ENCODE results near the gene EVL.
A peak's percentile ranks its signal among the peaks of the same experiment; 100 is the strongest.

Gene EVL

DNA sequence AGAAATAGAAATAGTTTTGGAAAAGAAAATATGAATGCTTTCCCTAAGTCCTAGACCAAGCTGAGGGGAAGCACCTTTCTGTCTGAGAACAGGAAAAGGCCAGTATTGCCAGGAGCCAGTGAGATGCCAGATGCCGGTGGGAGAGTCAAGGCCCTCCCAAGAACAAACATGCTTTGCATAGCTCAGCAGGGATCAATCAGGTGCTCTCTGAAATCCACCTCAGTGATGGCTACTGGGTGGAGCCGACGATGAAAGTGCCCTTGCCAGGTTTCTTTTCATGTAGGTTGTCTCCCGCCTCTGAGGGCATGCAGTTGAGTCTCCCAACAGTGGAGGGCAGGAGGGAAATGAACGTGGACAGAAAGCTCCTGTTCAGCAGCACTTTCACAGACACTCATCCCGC lies 66.0 kb downstream of the EVL start:
- DNase-seq (ENCODE audit: low read depth) = no peak

- DNase-seq (ENCODE audit: low read depth) = peak; percentile 47
Measured at GRCh38 chr14:100132161-100132902, 67.1 kb downstream of the EVL start.

- no peak for DNase-seq (ENCODE audit: low read depth)
Measured at GRCh38 chr14:100132903-100133510, 67.8 kb downstream of the EVL start.

GRCh38 chr14:100134586-100134985 lies 69.4 kb downstream of the EVL start:
- no peak for DNase-seq (ENCODE audit: low read depth)

DNA sequence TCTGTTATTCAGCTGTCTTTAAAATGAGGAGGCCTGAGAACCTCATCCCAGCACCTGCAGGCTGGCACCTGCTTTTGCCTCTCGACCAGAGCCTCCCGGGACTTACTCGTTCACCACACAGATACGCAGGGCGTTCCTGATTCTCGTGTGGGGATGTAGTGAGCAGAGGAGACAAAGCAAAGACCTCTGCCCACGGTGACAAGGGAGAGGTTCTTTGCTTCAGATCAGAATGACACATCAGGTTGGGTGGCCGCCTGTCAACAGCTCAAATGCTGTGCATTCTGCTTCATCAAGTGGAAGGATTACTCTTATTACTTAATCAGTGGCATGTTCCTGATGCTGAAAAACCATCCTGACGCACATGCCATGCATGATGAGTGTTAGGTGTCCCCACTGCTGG lies 69.9 kb downstream of the EVL start:
- DNase-seq (ENCODE audit: low read depth) = no peak

DNA sequence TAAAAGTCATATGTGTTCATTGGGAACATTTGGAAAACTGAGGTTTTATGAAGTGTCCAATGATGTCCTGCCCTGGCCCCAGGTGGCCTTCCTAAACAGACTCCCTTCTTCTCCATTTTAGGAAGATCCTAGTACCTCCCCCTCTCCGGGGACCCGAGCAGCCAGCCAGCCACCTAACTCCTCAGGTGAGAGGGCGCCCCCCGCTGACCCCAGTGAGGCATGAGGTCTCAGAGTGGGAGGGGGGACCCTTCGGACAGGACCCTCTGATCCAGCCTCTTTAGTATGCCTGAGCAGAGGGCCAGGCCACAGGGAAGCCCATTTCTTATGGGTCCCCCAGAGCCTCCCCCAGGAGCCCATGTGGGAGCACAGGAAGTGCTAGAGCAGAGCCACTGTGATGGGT lies 70.6 kb downstream of the EVL start:
- DNase-seq (ENCODE audit: low read depth) = no peak

DNA sequence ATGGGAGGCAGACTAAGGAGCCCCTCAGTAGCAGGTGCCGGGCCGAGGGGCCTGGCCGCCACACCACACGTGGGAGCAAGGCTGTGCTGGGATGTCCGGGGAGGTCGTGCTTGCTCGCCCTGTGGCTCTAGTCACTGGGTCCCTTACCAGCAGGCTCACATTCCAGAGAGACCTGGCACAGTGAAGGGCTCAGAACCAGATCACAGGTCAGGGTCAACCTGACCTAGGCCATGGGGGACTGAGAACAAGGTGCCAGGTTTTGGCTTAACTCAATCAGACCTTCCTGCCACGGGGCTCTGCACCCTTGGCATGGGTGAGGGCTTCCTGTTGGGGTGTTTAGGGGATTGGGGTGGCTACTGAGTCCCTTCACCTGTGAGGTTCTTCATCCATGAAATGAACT lies 72.0 kb downstream of the EVL start:
- no peak for DNase-seq (ENCODE audit: low read depth)

GRCh38 chr14:100138082-100138787 lies 73.0 kb downstream of the EVL start:
- DNase-seq (ENCODE audit: low read depth) = no peak

GRCh38 chr14:100138955-100139354 lies 73.7 kb downstream of the EVL start:
- DNase-seq (ENCODE audit: low read depth) = no peak

DNA sequence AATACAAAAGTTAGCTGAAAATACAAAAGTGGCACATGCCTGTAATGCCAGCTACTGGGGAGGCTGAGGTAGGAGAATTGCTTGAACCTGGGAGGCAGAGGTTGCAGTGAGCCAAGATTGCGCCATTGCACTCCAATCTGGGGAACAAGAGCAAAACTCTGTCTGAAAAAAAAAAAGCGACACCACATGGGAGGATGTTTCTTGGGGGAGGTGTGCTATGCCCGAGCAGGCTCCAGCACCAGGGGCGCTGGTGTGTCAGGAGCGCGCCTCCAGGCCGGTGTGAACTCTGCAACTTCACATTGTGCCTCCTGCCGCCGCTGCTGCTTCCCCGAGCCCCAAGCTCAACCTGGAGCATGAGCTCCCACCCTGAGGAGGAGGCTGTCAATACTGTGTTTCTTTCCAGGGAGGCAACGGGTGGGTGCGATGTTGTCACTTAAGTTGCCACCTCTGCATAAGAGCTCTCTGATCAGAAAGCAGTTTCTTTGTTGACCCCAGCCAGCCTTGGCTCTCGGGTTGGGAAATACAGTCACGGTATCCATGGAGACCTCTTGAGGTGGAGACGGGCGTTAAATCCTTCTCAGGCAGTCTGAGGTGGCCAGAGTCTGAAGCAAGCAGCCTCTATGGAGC lies 75.3 kb downstream of the EVL start:
- no peak for DNase-seq (ENCODE audit: low read depth)

DNA sequence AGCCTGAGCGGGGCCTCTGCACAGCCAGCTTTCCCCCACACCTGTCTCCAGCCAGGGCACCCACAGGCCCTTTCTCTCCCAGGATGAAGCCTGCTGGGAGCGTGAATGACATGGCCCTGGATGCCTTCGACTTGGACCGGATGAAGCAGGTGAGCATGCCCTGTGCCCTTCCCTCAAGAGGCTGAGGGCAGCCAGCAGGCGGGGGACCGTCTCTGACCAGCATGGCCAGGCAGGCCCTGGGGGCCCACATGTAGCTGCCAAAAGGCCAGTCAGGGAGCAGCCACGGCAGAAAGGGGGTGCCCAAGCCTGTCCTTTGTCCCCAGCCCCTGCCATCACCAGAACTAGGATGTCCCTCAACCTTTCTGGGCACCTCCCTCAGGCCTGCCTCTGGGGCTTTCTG lies 75.9 kb downstream of the EVL start:
- no peak for DNase-seq (ENCODE audit: low read depth)

DNA sequence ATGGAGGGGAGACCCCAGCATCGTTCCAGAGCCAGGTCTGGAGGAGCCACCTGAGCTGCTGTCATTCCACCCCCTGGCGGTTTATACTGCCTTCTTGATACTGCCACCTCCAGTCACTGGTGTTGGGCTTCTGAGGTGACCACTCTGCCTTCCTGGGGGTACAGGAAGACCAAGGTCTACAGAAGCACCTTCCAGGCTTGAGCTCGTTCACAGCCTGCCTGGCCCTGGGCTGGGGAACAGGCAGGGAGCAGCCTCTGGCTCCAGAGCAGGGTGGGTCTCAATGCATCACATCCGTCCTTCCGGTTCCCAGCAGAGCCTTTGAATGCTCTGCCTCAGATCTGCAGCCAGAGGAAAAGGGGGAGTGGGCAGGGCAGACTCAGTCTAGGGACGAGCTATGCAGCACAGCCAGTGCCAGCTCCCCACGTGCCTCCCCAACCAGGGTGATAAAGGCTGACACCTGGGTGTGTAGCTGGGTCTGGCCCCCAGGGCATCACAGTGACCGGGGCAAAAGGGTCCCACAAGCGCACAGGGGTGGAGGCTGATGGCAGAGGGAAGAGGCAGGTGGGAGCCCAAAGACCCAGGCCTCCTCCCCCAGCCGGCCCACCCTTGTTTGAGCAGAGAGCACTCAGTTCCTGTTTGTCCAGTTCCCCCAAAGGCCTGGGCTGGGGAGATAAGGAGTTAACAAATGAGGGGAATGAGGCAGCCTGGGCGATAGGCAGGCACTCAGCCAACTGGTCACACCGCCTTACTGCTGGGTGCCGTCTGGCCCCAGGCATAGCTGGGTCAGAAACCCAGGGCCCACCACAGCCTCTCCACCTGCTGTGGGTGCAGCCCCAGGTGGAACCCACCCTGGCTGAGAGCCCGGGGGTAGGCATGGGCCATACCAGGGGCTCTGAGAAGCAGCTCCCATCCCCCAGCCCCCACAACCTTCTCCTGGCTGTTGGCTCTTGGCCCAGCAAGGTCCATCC lies 77.1 kb downstream of the EVL start:
- DNase-seq (ENCODE audit: low read depth) = no peak

DNA sequence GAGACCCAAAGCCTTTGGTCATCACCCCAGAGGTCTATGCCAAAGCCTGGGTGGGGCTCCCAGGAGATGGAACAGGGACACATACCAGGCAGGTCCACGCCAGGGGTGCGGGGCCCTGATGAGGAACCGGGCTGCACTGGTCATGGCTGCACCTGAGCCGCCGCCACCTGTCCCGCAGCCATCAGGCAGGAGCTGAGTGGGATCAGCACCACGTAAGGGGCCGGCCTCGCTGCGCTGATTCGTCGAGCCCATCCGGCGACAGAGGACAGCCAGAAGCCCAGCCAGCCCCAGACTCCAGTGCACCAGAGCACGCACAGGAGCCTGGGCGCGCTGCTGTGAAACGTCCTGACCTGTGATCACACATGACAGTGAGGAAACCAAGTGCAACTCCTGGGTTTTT lies 78.3 kb downstream of the EVL start:
- DNase-seq (ENCODE audit: low read depth) = no peak

DNA sequence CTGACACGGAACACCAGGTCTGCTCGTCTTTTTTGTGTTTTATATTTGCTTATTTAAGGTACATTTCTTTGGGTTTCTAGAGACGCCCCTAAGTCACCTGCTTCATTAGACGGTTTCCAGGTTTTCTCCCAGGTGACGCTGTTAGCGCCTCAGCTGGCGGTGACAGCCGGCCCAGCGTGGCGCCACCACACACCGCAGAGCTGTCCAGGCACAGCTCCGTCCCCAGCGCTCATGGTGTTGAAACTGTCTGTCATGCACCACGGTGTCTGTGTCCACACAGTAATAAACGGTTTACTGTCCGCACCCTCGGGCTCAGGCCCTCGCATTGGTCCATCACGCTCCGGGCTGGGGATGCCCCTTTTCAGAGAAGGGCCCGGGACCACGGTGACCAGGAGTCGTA lies 78.7 kb downstream of the EVL start:
- no peak for DNase-seq (ENCODE audit: low read depth)

DNA sequence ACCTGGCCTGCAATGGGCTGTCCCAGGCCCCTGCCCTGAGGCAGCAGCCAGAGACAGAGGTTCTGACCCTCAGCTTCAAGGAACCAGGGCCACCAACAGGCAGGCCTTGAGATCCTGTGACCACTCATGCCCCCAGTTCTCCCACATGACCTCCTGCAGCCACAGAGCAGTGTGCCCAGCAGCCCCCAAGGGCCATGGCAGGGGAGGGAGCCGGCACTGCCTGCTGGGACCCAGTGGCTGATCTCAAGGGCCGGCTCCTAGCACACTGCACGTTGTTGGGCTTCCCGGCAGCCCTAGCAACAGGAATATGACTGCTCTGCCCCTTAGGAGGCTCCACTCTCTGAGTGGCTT lies 79.4 kb downstream of the EVL start:
- DNase-seq (ENCODE audit: low read depth) = no peak

DNA sequence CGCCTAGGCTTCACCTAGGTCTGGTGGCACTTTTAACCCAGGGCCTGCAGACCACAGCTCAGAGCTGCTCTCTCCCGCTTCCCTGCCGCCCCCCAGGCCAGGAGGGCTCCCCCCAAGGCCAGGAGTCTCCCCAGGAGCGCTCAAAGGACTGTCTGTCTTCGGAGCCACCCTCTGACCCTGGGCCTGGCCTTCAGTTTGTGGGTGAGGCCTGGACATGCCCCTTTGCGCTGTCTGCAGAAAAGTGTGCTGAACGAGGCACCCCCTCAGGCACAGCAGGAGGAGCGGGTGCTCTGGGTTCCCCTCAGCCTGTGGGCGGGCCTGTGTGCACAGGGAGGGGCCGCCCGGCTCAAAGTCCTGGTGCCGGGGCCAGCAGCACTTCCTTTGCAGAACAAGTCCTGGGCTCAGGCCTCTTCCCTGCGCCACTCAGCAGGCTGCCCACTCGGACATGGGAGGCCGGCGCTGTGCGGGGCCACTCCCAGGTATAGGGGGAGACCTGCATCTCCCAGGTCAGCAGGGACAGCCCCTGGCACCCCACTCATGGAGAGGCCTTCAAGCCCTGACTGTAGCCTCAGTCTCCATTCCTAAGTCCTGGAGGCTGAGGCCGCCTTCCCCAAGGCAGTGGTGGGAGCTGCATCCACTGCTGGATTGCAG lies 79.9 kb downstream of the EVL start:
- no peak for DNase-seq (ENCODE audit: low read depth)

DNA sequence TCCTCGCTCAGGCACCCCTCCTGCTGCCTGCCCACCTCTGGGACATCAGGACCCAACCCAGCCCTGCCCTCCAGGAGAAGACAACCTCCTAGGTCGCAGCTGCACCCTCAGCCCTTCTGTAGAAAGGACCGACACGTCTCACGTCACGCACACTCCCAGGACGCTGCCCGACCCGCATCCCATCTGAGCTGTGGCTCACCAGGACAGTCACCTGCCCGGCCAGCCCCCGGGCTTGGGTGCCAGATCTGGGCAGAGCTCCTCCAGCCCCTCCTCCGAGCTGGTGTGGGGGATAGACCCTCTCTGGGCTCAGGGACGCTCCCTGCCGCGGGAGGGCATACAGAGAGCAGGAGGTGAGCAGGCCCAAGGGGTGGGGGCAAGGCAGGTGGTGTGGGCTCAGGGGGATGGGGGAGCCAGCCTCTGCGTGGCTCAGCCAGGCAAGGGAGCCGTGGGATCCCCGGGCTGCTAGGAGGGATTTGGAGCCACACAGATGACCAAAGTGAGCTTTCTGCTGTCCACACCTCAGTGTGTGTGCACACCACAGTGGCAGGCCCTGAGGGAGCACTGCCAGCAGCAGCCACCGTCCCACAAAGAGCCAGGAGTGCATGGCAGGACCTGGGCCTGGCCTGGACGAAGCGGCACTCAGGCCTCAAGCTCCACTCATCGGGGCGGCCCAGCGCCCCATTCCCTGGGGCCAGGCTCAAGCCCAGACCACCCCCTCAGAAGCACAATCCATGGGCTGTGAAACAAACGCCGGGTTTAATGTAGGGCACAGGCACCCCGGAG lies 80.7 kb downstream of the EVL start:
- no peak for DNase-seq (ENCODE audit: low read depth)

- DNase-seq (ENCODE audit: low read depth) = no peak
Measured at GRCh38 chr14:100146531-100147091, 81.4 kb downstream of the EVL start.

GRCh38 chr14:100147181-100147631 lies 82.0 kb downstream of the EVL start:
- DNase-seq (ENCODE audit: low read depth) = no peak

Measured in fibroblast of the conjunctiva (primary cell).